OCI-LY3 (cell line): ENCODE results near the gene FANCE.

ENCODE experiments used
- H2AFZ ChIP-seq: fragments of 200-600, 300-600 bp; shearing (Covaris generic); 2 replicates; pipeline ENCODE4 v1.6.0; 2014; ENCODE audit warnings: antibody characterized with exemption, low read depth, low read length
- H3K27ac ChIP-seq: fragments of 200-600, 300-600 bp; sonication (generic); 2 replicates; pipeline ENCODE4 v1.5.1; 2014; ENCODE audit warnings: mild to moderate bottlenecking, low read length, moderate library complexity, mixed read lengths
- H3K27me3 ChIP-seq: fragments of 200-600, 300-600 bp; sonication (generic); 2 replicates; pipeline ENCODE4 v1.6.1; 2014; ENCODE audit warnings: low read depth, low read length, mixed read lengths
- H3K36me3 ChIP-seq: fragments of 200-600, 300-600 bp; sonication (generic); replicated peaks from 2 replicates; pipeline ENCODE3; 2014; ENCODE audit warnings: low read depth, low read length, mixed read lengths
- H3K4me1 ChIP-seq: fragments of 300-600, 200-600 bp; sonication (generic); 2 replicates; pipeline ENCODE4 v1.6.1; 2014; ENCODE audit warnings: low read length, mixed read lengths
- H3K4me2 ChIP-seq: fragments of 200-600, 300-600 bp; sonication (generic); 2 replicates; pipeline ENCODE4 v1.6.1; 2014; ENCODE audit warnings: low read length, mixed read lengths
- H3K4me3 ChIP-seq: fragments of 300-600, 200-600 bp; sonication (generic); 2 replicates; pipeline ENCODE4 v1.5.1; 2014; ENCODE audit warnings: antibody characterized with exemption, mild to moderate bottlenecking, low read length, moderate library complexity
- H3K79me2 ChIP-seq: fragments of 300-600, 200-600 bp; shearing (Covaris generic); 2 replicates; pipeline ENCODE4 v1.6.1; 2014; ENCODE audit warnings: mild to moderate bottlenecking, low read length, mixed read lengths
- H3K9ac ChIP-seq: fragments of 300-600, 200-600 bp; shearing (Covaris generic); 2 replicates; pipeline ENCODE4 v1.6.0; 2014; ENCODE audit warnings: mild to moderate bottlenecking, low read length, moderate library complexity
- H3K9me3 ChIP-seq: fragments of 200-600, 300-600 bp; shearing (Covaris generic); 2 replicates; pipeline ENCODE4 v1.6.1; 2014; ENCODE audit warnings: low read length, mixed read lengths; ENCODE audit not compliant: insufficient read depth
- H4K20me1 ChIP-seq: fragments of 200-600, 300-600 bp; sonication (generic); 2 replicates; pipeline ENCODE4 v1.6.1; 2016; ENCODE audit warnings: low read length, mixed read lengths; ENCODE audit not compliant: insufficient read depth
- CTCF ChIP-seq: fragments of 200-600, 300-600 bp; sonication (generic); IDR thresholded peaks from 2 replicates; pipeline ENCODE4 v1.5.1; 2014; ENCODE audit warnings: antibody characterized with exemption, low read length, low read depth
- EZH2phosphoT487 ChIP-seq: fragments of 200-600 bp; shearing (Covaris generic); IDR thresholded peaks from 2 replicates; pipeline ENCODE4 v1.6.1; 2018; ENCODE audit warnings: antibody characterized with exemption, mixed run types, low read depth

FANCE gene

DNA sequence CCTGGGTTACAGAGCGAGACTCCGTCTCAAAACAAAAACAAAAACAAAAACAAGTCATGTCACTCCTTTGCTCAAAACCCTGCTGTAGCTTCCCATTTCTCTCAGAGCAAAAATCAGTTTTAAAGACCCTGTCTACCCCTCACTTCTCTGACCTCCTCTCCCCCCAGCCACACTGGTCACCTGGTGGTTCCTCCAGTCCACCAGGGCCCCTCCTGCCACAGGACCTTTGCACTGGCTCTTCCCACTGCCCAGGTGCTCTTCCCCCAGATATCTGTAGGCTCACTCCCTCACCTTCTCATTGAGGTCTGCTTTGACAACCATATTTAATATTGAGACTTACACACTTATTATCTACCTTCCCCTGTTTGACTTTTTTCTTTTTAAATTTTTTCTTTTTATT lies 49.6 kb downstream of the FANCE start:
- Histone ChIP-seq H3K9ac (no peak overlapping the region), H2AFZ (no peak overlapping the region), H3K36me3 (no peaks in the 10 kb centered on the region), H3K4me2 (no peak overlapping the region), H3K4me1 (no peaks in the 10 kb centered on the region), H3K27ac (no peak overlapping the region), H3K79me2 (no peaks in the 10 kb centered on the region), H3K27me3 (no peaks in the 10 kb centered on the region), H3K9me3 (no peaks in the 10 kb centered on the region), H3K4me3 (no peak overlapping the region), H4K20me1 (no peaks in the 10 kb centered on the region)
- no peak for TF ChIP-seq EZH2phosphoT487
- no peak for TF ChIP-seq CTCF

DNA sequence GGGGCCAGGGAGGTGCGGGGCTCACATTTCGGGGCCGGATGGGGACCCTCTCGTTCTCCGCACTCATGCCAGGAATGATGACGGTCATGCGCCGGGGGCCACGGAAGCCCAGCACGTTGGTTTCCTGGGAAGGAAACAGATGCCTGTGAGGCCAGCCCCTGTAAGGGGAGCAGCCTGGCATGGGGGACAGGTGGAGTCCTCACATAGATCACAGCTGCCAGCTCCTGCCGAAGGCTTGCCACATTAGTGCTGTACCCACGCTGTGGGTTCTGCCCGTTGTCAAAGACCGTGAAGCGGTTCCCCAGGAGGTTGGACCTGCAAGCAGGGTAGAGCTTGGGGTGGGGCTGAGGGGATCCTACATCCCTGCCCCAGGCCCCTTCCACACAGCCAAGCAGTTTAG lies 51.4 kb downstream of the FANCE start:
- Histone ChIP-seq H3K9ac (no peak overlapping the region), H3K9me3 (no peaks in the 10 kb centered on the region), H3K4me3 (no peak overlapping the region), H3K4me1 (no peaks in the 10 kb centered on the region), H3K79me2 (no peaks in the 10 kb centered on the region), H3K36me3 (no peaks in the 10 kb centered on the region), H3K27me3 (0 out of 2 replicates have a peak, but pooled peaks cover 2% of the 10 kb centered on the region), H3K27ac (no peak overlapping the region), H2AFZ (no peak overlapping the region), H4K20me1 (no peaks in the 10 kb centered on the region), H3K4me2 (no peak overlapping the region)
- no peak for TF ChIP-seq EZH2phosphoT487
- TF ChIP-seq CTCF: no peak

DNA sequence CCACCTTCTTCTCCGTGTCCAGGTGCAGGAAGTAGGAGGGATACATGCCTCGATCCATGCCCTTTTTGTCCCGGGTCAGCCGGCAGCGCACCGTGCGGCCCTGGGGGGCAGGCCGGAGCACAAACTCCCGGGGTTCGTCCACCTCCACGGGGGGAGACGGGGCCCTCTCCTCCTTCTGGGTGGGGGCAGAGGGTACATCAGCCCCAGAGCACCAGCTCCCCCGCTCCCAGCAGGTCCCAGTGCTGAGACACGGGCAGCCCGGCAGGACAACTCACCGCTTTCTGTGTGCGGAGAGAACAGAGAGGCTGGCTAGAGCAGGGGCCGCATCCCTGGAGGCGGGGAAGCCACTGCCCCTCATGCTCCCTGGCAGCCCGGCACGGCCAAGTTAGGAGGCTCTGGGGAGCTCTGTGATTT lies 53.9 kb downstream of the FANCE start:
- no peaks in the 10 kb centered on the region for H3K9me3 ChIP-seq
- no peak overlapping the region for H2AFZ ChIP-seq
- H3K4me3 ChIP-seq: no peak overlapping the region
- no peaks in the 10 kb centered on the region for H3K36me3 ChIP-seq
- no peak overlapping the region for H3K27ac ChIP-seq
- no peaks in the 10 kb centered on the region for H3K79me2 ChIP-seq
- H3K4me1 ChIP-seq: no peaks in the 10 kb centered on the region
- no peak overlapping the region for H3K9ac ChIP-seq
- no peak for TF ChIP-seq CTCF
- H3K4me2 ChIP-seq: no peak overlapping the region
- H4K20me1 ChIP-seq: no peaks in the 10 kb centered on the region
- 0 out of 2 replicates have a peak, but pooled peaks cover 2% of the 10 kb centered on the region for H3K27me3 ChIP-seq

- H3K9me3 ChIP-seq: no peaks in the 10 kb centered on the region
- no peaks in the 10 kb centered on the region for H3K36me3 ChIP-seq
- H3K4me3 ChIP-seq: no peak overlapping the region
- no peak overlapping the region for H2AFZ ChIP-seq
- no peaks in the 10 kb centered on the region for H3K4me1 ChIP-seq
- no peaks in the 10 kb centered on the region for H4K20me1 ChIP-seq
- 0 out of 2 replicates have a peak, but pooled peaks cover 2% of the 10 kb centered on the region for H3K27me3 ChIP-seq
- no peaks in the 10 kb centered on the region for H3K79me2 ChIP-seq
- TF ChIP-seq EZH2phosphoT487 (no peak), CTCF (no peak)
- H3K27ac ChIP-seq: no peak overlapping the region
- H3K9ac ChIP-seq: no peak overlapping the region
- H3K4me2 ChIP-seq: no peak overlapping the region
Observed at GRCh38 chr6:35506536-35506935, 54.4 kb downstream of the FANCE start.
